GM21526 (cell line): ENCODE data around the gene SLC12A5.
A peak's percentile ranks its signal among the peaks of the same experiment; 100 is the strongest.
"Not testable (repeated sequence)": the region's sequence is repeated elsewhere in the genome, so short reads cannot be mapped to it uniquely, and the experiment has no call there.

Source experiments
- ATAC-seq: cut with Tn5 transposase; IDR thresholded peaks from one replicate; pipeline ENCODE4 v1.9.1; 2021; ENCODE audit warnings: moderate library complexity; ENCODE audit not compliant: unreplicated experiment, low FRiP score

SLC12A5 gene

GRCh38 chr20:46073443-46073842 is 44.4 kb downstream of the SLC12A5 start:
- ATAC-seq, result no peak

- ATAC-seq, result no peak
Observed at GRCh38 chr20:46074006-46074405, 45.0 kb downstream of the SLC12A5 start.

- no peak for ATAC-seq
Observed at GRCh38 chr20:46076806-46077205, 47.8 kb downstream of the SLC12A5 start.

GRCh38 chr20:46077642-46078305 is 48.8 kb downstream of the SLC12A5 start:
- no peak for ATAC-seq

GRCh38 chr20:46078954-46079353 is 49.9 kb downstream of the SLC12A5 start:
- no peak for ATAC-seq

- ATAC-seq, result no peak
Observed at GRCh38 chr20:46081074-46081473, 52.1 kb downstream of the SLC12A5 start.

- no peak for ATAC-seq
Observed at GRCh38 chr20:46083101-46083500, 54.1 kb downstream of the SLC12A5 start.

GRCh38 chr20:46083531-46084061 is 54.6 kb downstream of the SLC12A5 start:
- no peak for ATAC-seq

- ATAC-seq, result no peak
Observed at GRCh38 chr20:46084805-46085178, 55.8 kb downstream of the SLC12A5 start.

GRCh38 chr20:46085179-46085851 is 56.3 kb downstream of the SLC12A5 start:
- no peak for ATAC-seq

GRCh38 chr20:46087161-46087560 is 58.1 kb downstream of the SLC12A5 start:
- ATAC-seq, result no peak

- ATAC-seq, result no peak
Observed at GRCh38 chr20:46088409-46089166, 59.6 kb downstream of the SLC12A5 start.

- ATAC-seq, result peak; percentile 27
Observed at GRCh38 chr20:46089167-46089416, 60.1 kb downstream of the SLC12A5 start.

GRCh38 chr20:46089417-46090388 is 60.7 kb downstream of the SLC12A5 start, which contains the start of gene NCOA5:
Gene NCOA5, minus strand, starts transcription at chr20:46089962. Its CDS starts 10,538 bp downstream, at chr20:46079424.
- peak; percentile 81 for ATAC-seq

- not testable (repeated sequence) for ATAC-seq
Observed at GRCh38 chr20:46091622-46092535, 62.9 kb downstream of the SLC12A5 start.

GRCh38 chr20:46093531-46093930 is 64.5 kb downstream of the SLC12A5 start:
- no peak for ATAC-seq

- ATAC-seq, result no peak
Observed at GRCh38 chr20:46099491-46100287, 70.7 kb downstream of the SLC12A5 start.

- ATAC-seq, result not testable (repeated sequence)
Observed at GRCh38 chr20:46100444-46100843, 71.4 kb downstream of the SLC12A5 start.
